Endothelial cell (in vitro differentiated cells): ENCODE data around the gene FAM163A. TPM values are rescaled to one million over a fixed set of nuclear protein-coding genes. Genes with fewer than 3 reads are reported as not detected.

Experiments used
- DNase-seq: peaks from one replicate; pipeline ENCODE4 v3.0.0; 2021; ENCODE audit warnings: low spot score
- H3K27ac Mint-ChIP-seq: one replicate; pipeline ENCODE4 v1.8.0; 2021; ENCODE audit warnings: mixed read lengths, inconsistent platforms; ENCODE audit not compliant: unreplicated experiment
- H3K27me3 Mint-ChIP-seq: one replicate; pipeline ENCODE4 v1.8.0; 2021; ENCODE audit warnings: mild to moderate bottlenecking, moderate library complexity, mixed read lengths, inconsistent platforms; ENCODE audit not compliant: unreplicated experiment
- H3K36me3 Mint-ChIP-seq: one replicate; pipeline ENCODE4 v1.8.0; 2021; ENCODE audit warnings: mild to moderate bottlenecking, low read depth, mixed read lengths, inconsistent platforms; ENCODE audit not compliant: unreplicated experiment
- H3K4me1 Mint-ChIP-seq: one replicate; pipeline ENCODE4 v1.8.0; 2021; ENCODE audit warnings: mild to moderate bottlenecking, mixed read lengths, inconsistent platforms; ENCODE audit not compliant: unreplicated experiment
- H3K4me3 Mint-ChIP-seq: one replicate; pipeline ENCODE4 v1.8.0; 2021; ENCODE audit warnings: mild to moderate bottlenecking, mixed read lengths, inconsistent platforms; ENCODE audit not compliant: unreplicated experiment
- H3K9me3 Mint-ChIP-seq: one replicate; pipeline ENCODE4 v1.8.0; 2021; ENCODE audit warnings: mixed read lengths, inconsistent platforms; ENCODE audit not compliant: unreplicated experiment
- total RNA-seq: library from RNA; stranded (reverse); fragmentation: NEBNext Ultra II Directional; extraction: Animal tissue kit (Norgen Biotek cat#: 25700); gene quantifications from one replicate; pipeline ENCODE4 v1.2.1, GENCODE V29; 2021; ENCODE audit not compliant: unreplicated experiment
- TF ChIP-seq, protein P1 (sequence below): fragments of 200-600 bp; sonication (generic); IDR thresholded peaks from one replicate; pipeline ENCODE4 v1.5.0; 2021; ENCODE audit warnings: antibody characterized with exemption; ENCODE audit not compliant: unreplicated experiment

The FAM163A gene
- total RNA-seq, 1 donor from 2014 or later = not detected

DNA sequence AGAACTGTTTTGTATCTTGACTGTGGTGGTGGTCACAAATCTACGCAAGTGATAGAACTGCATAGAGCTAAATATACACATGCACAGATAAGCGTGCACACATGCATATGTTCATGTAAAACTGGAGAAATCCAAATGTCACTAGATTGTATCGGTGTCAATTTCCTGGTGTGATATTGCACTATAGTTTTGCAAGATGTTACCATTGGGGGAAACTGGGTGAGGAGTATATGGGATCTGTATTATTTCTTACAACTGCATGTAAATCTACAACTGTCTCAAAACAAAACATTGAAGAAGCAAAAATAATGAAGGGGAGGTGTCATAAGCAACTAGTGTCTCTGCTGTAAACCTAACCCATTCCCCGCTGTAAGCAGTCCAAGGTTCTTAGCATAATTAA is 30.2 kb downstream of the FAM163A start:
- H3K27me3 Mint-ChIP-seq = peaks cover 3% of the 10 kb centered on the region
- TF ChIP-seq, protein P1, sequence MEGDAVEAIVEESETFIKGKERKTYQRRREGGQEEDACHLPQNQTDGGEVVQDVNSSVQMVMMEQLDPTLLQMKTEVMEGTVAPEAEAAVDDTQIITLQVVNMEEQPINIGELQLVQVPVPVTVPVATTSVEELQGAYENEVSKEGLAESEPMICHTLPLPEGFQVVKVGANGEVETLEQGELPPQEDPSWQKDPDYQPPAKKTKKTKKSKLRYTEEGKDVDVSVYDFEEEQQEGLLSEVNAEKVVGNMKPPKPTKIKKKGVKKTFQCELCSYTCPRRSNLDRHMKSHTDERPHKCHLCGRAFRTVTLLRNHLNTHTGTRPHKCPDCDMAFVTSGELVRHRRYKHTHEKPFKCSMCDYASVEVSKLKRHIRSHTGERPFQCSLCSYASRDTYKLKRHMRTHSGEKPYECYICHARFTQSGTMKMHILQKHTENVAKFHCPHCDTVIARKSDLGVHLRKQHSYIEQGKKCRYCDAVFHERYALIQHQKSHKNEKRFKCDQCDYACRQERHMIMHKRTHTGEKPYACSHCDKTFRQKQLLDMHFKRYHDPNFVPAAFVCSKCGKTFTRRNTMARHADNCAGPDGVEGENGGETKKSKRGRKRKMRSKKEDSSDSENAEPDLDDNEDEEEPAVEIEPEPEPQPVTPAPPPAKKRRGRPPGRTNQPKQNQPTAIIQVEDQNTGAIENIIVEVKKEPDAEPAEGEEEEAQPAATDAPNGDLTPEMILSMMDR = no peak
- no peaks in the 10 kb centered on the region for H3K9me3 Mint-ChIP-seq
- H3K4me1 Mint-ChIP-seq = no peaks in the 10 kb centered on the region
- H3K27ac Mint-ChIP-seq = no peak overlapping the region
- no peak for DNase-seq
- no peaks in the 10 kb centered on the region for H3K36me3 Mint-ChIP-seq
- no peak overlapping the region for H3K4me3 Mint-ChIP-seq

DNA sequence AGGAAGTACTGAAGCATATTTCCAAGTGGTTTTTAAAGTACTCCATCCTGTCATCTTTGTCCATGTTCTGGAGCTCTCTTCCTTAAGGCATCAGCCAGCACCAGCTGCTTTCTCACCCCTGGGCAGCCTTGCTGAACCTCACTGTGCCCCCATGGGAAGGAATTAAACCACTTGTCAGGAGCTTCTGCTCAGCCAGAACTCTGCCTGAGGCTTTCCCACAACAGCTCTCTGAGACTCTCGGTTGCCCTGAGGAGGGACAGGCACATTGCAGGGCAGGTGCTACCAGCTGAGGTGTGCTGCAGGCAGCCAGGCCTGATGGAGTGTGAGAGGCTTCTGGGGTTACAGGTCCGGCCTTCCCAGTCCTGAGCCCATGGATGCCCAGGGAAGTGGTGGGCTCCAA is 30.9 kb downstream of the FAM163A start:
- no peak for DNase-seq
- H3K4me1 Mint-ChIP-seq = no peaks in the 10 kb centered on the region
- H3K4me3 Mint-ChIP-seq = no peak overlapping the region
- peaks cover 3% of the 10 kb centered on the region for H3K27me3 Mint-ChIP-seq
- no peak overlapping the region for H3K27ac Mint-ChIP-seq
- no peaks in the 10 kb centered on the region for H3K36me3 Mint-ChIP-seq
- TF ChIP-seq, protein P1 = no peak
- H3K9me3 Mint-ChIP-seq = no peaks in the 10 kb centered on the region

DNA sequence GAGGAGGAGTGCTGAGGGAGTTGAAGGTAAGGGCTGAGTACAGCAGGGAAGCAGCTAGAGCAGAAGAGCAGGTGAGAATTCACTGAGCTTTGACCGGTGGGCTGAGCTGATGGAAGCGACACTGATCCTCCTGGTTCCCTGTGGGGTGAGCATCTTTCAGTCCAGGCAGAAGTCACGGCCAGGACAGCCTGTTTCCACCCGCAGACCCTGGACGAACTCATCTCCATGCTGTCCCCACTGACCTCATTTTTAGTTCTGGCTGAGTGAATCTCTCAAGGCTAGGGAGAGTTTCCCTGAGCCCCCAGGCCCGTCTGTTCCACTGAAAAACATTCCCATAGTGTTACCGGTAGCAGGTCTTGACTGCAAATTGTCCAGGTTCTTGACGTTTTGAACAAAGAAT is 31.5 kb downstream of the FAM163A start:
- no peak for DNase-seq
- Mint-ChIP-seq H3K9me3 (no peaks in the 10 kb centered on the region), H3K27ac (no peak overlapping the region), H3K36me3 (no peaks in the 10 kb centered on the region), H3K4me1 (no peaks in the 10 kb centered on the region), H3K27me3 (peaks cover 3% of the 10 kb centered on the region), H3K4me3 (no peak overlapping the region)
- TF ChIP-seq, protein P1 = no peak

DNA sequence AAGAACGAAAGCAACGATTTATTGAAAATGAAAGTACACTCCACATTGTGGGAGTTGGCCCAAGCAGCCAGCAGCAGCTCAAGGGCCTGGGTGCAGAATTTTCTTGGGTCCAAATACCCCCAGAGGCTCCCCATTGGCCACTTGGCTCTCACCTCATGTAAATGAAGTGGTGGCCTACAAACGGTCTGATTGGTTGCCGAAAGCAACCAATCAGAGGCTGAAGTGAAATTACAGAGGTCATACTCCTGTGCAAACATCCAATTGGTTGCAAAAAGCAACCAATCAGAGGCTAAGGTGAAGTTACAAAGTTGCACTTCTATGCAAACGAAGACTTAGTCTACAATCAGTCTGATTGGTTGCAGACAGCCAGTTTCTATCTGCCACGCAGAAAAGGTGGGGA is 31.9 kb downstream of the FAM163A start:
- Mint-ChIP-seq H3K27ac (no peak overlapping the region), H3K36me3 (no peaks in the 10 kb centered on the region), H3K4me1 (no peaks in the 10 kb centered on the region), H3K4me3 (no peak overlapping the region), H3K27me3 (peaks cover 5% of the 10 kb centered on the region), H3K9me3 (no peaks in the 10 kb centered on the region)
- TF ChIP-seq, protein P1 = no peak
- no peak for DNase-seq

DNA sequence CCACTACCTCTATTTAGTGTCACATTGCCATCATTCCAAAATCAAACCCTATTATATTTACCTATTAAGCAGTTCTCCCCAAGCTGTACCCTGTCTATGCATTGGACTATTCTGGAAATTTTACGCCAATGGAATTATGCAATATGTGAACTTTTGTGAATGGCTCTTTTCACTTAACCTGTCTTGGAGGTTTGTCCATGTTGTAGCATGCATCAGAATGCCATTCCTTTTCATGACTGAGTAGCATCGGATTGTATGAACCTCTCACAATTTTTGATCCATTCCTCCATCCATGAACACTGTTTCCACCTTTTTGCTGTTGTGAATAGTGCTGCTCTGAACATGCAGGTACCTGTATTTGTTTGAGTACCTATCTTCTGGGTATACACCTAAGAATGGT is 33.7 kb downstream of the FAM163A start:
- TF ChIP-seq, protein P1 = no peak
- H3K4me1 Mint-ChIP-seq = no peaks in the 10 kb centered on the region
- no peaks in the 10 kb centered on the region for H3K36me3 Mint-ChIP-seq
- no peak overlapping the region for H3K27ac Mint-ChIP-seq
- DNase-seq = no peak
- peaks cover 6% of the 10 kb centered on the region for H3K27me3 Mint-ChIP-seq
- H3K4me3 Mint-ChIP-seq = no peak overlapping the region
- no peaks in the 10 kb centered on the region for H3K9me3 Mint-ChIP-seq
